HTR-8/SVneo (cell line): ENCODE results near the gene GPR142.
"Not testable (repeated sequence)": the region's sequence is repeated elsewhere in the genome, so short reads cannot be mapped to it uniquely, and the experiment has no call there.

ENCODE experiments used
- DNase-seq: peaks from one replicate; pipeline ENCODE4 v3.0.0; 2011; ENCODE audit warnings: low spot score, mixed read lengths; ENCODE audit not compliant: insufficient read length
- FAIRE-seq: peaks from 2 replicates; lab custom pipeline; 2011; peaks lifted over from hg19 to GRCh38; lab: Jason Lieb, UNC

GPR142 gene

DNA sequence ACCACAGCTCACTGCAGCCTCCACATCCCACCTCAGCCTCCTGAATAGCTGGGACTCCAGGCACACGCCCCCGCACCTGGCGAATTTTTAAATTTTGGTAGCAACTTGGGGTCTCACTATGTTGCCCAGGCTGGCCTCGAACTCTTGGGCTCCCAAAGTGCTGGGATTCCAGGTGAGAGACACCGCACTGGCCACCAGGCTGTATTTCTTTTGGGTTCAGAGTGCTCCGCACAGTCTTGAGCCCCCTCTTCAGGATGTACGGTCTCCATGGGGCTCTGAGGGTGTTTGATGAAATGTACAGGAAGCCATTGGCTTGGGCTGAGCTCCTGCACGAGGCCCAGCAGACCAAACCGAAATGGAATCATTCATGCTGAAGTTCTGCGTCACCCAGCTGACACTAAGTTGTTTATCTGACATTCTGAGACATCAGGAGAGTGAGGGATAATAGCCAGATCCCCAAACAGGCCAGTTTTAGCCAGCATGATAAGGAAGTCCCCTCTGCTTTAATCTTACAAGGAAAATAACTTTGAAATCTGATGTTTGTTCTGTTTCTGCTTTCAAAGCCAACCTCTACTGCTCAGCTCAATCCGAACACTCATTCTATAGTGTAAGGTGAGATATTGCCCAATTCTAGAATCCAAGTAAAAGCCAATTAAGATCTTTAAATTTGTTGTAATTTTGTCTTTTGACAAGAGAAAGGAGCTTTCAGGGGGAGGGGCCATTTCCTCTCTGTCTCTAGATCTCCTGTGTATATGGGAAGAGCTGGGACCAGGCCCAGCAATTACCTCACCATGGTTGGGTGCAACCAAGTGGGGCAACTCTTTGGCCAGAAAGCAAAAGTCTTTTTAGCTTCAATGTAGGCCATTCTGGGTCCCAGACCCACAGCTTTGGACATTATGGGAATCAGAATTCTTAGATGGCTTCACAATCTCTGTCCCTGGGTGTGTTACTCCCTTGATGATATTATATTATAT is 23.7 kb downstream of the GPR142 start:
- no peak for FAIRE-seq
- no peak for DNase-seq

DNA sequence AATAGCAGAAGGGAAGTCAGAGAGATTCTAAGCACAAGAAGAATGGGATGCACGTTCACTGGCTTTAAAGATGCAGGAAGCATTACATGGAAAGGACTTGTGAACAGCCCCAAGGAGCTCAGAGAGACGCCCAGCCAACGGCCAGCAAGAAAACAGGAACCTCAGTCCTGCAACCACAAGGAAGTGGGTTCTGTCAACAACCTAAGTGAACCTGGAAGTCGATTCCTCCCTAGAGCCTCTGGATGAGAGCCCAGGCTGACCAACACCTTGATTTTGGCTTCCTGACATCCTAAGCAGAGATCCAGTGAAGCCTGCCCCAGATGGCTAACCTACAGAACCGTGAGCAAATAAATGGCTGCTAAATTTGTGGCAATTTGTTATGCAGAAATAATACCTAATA is 24.5 kb downstream of the GPR142 start:
- FAIRE-seq (no peak), DNase-seq (no peak)

DNA sequence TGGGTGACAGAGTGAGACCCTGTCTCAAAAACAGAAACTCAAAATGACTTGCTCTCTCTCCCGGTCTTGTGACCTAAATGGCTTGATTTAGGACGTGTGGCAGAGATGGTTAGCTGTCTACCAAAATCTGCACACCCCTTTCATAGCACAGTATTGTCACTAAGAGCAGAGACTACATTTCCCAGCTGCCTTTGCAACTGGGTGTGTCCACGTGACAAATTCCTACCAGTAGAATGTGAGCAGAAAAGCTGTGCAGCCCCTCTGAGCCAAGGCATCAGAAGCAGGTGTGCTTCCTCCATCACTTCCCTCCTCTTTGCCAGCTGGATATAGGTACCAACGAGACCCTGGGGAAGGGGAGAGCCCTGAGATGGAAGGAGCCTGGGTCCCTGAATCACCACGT is 25.5 kb downstream of the GPR142 start:
- DNase-seq (no peak), FAIRE-seq (no peak)

DNA sequence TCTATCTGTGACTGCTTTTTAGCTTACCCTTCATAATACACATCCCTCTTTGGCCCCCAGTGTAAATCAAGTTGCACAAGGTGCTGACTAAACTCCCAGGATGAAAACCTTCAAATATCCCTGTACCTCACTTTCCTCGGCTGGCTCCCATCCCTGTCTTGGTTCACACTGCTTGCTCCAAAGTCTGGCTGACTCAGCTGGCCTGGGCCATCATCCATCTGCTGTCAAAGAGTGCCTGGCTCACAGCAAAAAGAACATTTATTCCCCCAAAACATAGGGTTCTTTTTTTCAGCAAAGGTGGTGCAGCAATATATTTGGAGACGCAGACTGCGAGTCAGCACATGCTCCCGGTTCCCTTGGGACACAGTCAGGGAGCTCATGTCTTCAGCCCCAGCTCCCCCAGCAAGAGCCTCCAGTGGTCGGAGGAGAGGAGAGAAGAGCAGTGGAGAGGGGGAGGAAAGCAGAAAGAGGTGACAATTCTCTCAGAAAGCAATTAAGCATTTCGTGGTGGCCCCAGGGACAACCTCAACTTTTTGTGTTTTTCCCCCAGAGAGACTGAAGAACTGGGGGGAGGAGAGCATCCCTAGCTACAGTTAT is 26.1 kb downstream of the GPR142 start:
- DNase-seq (no peak), FAIRE-seq (no peak)

DNA sequence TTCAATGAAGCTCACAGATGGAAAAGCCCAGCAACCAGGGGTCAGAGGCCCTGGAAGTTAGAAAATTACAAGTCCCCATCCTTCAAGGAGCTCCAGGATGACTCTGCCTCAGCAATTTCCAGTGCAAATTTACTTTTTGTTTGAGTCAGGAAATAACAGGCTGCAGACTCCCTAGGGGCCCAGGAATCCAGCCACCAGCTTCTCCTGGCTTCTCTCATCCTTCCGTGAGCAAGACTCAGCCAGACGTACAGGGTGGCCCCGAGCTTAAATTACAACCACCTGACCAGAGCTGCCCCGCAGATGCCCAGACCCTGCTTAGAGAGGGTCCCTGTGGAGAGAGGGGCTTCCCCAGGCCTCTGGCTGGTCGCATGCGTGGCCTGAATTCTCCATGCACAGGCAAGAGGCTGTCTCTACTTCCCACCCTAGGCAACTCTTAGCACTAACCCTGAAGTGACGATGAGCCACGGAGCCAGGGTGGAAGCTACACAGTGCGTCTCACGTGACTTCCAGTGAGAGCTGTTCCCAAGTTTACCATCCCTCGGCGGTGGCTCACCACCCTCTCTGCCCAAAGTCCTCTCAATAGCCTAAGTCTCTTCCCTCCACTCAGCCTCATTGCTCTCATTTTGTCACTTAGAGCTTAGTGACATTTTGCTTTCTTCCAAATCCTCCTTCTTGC is 27.1 kb downstream of the GPR142 start:
- FAIRE-seq = no peak
- no peak for DNase-seq

DNA sequence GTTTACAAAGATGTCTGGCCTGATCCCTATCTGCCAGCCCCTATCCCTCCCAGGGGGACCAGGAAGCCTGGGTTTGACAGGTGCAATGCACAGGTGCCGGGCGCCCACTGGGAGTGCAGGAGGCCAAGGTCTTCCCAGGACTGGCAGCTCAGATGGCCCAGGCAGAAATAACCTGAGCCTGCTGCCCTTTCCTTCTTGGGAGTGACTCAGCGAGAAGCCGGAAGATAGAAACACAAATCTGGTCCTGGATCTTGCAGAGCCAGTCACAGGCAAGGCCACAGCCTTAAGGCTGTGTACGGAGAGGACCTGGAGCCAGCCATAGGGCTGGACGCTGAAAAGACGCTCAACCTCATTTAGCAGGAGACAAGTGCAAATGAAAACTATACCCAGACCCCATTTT is 27.7 kb downstream of the GPR142 start:
- no peak for FAIRE-seq
- DNase-seq = no peak

DNA sequence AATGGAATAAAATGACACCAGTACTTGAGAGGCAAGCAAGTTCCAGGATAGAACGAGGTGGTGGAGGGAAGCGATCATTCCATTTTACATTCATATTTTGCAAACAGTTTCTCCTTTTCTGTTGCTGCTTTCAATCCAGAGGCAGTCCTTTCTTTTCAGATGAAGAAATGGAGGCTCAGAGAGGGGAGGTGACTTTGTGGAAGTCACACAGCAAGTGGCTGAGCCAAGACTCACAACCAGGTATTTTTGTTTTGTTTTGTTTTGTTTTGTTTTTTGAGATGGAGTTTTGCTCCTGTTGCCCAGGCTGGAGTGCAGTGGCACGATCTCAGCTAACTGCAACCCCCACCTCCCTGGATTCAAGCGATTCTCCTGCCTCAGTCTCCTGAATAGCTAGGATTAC is 29.3 kb downstream of the GPR142 start:
- DNase-seq (no peak), FAIRE-seq (no peak)

DNA sequence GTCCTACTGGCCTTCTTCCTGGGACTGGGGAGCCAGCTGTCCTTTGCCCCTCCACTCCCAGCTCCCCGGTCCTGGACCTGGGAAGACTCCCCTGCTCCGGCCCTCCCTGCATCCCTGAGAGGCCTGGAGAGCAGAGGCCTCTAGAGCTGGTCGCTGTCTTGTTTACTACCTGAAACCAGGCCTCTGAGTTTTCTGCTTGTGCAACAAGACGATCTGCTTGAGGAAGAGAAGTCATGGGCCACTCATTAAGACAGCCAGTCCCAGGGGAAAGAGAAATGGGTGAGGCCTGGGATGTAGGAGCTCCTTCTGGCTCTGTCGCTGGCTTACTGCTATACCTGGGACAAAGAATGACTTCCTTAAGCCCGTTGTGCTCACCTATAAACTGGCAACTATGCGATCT is 34.7 kb downstream of the GPR142 start:
- FAIRE-seq (no peak), DNase-seq (no peak)

DNA sequence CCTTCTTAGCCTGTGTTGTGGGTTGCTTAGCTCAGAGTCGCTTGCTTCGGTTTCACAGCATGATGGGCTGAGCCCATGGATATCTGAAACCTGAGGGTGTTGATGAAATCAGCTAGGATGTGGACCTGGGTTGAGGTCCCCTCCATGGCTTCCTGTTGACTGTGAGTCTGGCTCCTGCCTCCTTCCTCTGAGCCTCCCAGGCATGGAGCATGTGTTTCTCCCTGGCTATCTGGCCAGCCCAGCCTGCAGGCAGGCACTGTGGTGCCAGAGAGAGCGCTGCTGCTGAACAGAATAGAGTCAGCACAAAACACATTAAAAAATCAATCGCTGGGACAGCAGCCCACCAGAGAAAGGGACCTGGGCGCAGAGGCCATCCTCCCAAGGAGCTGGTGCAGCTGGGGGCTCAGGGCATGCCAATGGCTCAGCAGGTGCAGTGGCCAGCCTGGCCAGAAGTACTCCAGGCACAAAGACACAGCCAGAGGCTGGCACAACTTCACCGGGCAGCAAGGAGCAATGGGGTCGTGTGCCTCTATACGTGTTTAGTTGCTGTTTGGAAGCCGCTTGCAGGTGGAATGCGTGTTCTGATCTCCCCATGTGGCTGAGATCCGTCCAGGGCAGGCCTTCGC is 36.3 kb downstream of the GPR142 start:
- DNase-seq (no peak), FAIRE-seq (no peak)

DNA sequence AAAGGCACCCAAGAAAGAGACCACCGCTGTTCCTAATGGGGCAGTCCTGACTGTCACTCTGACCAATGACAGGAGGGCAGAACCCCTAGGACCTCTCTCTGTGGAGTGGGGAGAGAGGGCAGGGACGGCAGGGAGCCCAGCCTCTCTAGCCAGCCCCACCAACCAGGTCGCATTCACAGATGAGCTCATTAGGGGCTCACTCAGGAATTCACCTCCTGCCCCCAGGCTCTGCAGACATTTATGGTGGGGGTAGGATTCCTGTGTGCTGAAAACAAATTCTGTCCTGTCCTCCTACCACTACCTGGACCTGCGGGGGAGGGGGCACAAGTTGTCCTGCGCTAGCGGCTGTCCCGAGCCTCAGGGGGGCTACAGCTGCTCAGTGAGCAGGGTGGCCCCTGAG is 36.9 kb downstream of the GPR142 start:
- FAIRE-seq (no peak), DNase-seq (no peak)

DNA sequence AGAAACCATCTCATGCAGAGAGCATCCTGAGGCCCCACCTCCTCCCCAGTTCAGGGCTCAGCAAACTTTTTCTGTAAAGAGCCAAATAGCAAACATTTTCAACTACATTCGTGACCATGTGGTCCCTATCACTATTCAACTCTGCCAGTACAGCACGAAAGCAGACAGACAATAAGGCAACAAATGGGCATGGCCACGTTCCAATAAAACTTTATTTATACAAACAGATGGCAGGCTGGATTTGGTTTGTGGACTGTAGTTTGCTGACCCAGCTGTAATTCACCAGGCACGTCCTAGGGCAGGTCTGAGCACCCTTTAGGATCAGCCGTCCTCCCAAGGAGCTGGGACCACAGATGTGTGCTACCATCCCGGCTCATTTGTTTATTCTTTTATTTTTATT is 37.5 kb downstream of the GPR142 start:
- DNase-seq = no peak
- FAIRE-seq = no peak

DNA sequence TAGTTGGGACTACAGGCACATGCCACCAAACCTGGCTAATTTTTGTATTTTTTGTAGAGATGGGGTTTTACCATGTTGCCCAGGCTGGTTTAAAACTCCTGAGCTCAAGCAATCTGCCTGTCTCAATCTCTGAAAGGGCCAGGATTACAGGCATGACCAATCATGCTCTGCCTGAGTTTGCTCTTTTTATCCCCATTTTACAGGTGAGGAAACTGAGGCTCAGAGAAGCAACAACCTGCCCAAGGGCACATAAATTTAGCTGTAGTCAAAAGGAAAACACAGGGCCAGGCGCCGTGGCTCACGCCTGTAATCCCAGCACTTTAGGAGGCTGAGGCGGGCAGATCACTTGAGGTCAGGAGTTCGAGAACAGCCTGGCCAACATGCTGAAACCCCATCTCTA is 38.0 kb downstream of the GPR142 start:
- FAIRE-seq, DNase-seq: not testable (repeated sequence)

DNA sequence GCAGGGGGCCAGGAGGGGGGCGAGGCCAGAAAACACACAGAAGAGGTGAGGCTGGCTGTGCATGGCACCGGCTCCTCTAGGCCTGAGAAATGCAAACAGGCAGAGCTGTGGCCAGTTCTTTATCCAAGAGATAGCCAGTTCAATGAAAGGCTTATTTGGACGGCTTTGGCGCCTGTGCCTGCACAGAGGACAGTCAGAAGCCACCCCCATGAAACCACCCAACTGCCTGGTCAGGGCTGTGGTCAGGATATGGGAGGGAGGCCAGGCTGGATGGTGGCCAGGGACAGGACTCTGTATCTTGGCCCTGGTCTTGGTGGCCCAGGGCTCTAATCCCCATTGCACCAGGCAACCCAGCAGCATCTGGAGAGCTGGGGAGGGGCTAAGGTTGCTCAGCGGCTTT is 40.1 kb downstream of the GPR142 start:
- no peak for DNase-seq
- FAIRE-seq = no peak

DNA sequence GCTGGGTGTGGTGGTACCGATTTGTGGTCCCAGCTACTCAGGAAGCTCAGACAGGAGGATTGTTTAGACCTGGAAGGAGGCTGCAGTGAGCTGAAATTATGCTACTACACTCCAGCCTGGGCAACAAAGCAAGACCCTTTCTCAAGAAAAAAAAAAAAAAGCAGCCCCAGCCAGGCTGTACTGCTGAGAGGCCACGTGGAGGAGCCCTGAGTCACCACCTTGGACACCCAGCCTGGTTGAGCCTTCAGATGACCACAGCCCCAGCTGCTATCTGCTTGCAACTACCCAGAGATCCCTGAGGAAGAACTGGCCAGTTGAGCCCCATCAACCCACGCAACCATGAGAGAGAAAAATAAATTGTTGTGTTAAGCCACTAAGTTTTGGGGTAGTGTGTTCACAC is 41.0 kb downstream of the GPR142 start:
- FAIRE-seq = no peak
- DNase-seq = no peak

DNA sequence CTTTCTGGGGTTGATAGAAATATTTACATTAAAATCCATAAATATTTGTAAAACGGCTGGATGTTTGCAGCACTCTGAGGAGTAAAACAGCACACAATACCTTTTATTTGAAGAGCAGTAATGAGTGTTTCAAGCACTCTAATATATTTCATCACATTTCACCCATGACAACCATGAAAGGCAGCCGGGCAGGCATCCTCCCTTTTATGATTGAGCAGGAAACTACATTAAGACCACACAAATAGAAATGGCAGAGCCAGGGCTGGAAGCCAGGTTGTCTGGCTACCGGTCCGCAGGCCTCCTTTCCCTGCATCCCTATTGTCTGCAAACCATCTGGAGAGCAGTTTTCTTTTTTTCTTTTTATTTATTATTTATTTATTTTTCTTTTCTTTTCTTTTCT is 41.5 kb downstream of the GPR142 start:
- FAIRE-seq = no peak
- no peak for DNase-seq

DNA sequence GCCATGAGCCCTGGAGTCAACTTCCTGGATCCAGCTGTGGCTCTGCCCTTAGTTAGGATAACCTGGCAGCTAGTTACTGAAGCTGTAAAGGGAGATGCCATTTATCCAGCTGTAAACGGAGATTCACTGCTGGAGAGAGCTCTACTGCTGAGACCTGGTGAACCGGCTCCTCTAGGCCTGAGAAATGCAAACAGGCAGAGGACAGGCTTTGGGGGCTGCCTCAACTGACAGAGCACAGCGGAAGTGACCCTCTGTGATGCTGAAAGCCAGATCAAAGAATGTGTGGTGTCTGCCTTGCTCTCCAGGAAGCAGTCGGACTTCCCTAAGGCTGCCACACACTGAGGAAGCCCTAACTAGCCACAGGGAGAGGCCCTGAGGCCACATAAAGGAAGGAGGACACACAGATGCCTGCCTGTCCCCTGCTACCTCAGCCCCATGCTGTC is 42.7 kb downstream of the GPR142 start:
- no peak for FAIRE-seq

DNA sequence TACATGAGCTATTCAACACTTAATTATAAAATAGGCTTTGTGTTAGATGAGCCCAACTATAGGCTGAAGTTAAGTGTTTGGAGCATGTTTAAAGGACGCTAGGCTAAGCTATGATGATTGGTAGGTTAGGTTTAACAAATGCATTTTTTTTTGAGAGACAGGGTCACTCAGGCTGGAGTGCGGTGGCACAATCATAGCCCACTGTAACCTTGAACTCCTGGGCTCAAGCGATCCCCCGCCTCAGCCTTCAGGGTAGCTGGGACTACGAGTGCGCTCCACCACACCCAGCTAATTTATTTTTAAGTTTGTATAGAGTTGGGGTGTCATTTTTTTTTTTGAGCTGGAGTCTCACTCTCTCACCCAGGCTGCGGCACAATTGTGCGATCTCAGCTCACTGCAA is 45.3 kb downstream of the GPR142 start:
- DNase-seq = no peak

More for the DNA sequence above, 42.7 kb downstream of the GPR142 start:
- no peak for DNase-seq

DNA sequence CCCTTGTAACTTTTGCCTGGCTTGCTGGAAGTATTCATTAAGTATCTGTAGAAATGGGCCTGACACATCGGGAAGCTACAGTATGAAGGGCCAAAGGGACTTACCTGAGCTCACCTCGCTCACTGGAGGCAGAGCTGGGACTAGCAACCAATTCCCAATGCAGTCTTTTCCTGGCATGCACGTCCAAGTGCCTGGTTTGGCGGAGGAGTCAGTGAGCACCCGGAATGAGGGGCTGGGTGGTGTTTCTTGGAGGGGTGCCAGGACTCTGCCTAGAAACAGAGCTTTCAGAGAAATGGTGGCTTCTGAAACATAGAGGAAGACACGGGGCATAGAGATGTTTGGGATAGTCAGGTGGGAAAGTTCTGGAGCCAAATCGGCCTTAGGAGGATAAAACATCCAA is 46.2 kb downstream of the GPR142 start:
- FAIRE-seq (no peak), DNase-seq (no peak)

More for the DNA sequence above, 45.3 kb downstream of the GPR142 start:
- FAIRE-seq = no peak

DNA sequence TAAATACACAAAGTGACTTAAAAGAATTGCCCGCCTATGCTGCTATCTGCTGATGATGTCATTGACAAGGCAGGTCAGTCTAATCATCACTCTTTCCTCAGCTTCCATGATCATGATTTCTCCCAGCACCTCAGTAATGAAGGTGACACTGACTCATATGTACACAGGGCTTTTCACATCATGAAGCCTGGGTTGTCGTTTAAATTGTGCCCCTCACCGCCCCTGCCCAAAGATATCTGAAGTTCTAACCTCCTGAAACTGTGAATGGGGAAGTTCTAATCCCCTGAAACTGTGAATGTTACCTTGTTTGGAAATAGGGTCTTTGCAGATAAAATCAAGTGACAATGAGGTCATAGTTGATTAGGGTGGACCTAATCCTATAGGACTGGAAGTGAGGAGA is 47.2 kb downstream of the GPR142 start:
- FAIRE-seq = no peak

DNA sequence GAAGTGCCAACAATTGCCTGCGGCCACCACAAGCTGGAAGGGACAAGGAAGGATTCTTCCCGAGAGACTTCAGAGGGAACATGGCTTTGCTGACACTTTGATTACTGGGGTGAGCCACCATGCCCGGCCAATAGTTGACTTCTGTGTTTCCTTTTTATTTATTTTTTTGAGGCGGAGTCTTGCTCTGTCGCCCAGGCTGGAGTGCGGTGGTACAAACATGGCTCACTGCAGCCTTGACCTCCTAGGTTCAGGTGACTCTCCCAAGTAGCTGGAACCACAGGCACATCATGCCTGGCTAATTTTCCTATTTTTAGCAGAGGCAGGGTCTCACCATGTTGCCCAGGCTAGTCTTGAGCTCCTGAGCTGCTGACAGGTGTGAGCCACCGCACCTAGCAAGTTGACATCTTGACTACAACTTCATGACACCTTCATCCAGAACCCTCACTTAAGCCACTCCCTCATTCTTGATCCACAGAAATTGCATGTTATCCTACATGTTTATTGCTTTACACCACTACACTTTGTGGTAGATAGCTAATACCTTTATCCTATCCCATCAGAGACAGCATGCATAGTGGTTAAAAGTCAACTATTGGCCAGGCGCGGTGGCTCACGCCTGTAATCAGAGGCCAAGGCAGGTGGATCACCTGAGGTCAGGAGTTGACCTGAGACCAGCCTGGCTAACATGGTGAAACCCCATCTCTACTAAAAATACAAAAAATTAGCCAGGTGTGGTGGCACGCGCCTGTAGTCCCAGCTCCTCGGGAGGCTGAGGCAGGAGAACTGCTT is 48.5 kb downstream of the GPR142 start:
- no peak for FAIRE-seq
- no peak for DNase-seq

More for the DNA sequence above, 47.2 kb downstream of the GPR142 start:
- no peak for DNase-seq
